Brain microvascular endothelial cell (primary cell): ENCODE measurements around the gene TLE3.

Experiments
- DNase-seq: peaks from one replicate; pipeline ENCODE4 v3.0.0-alpha.2; 2020
- H3K27ac ChIP-seq: fragments of 250-450 bp; sonication (Bioruptor Pico); 2 replicates; pipeline ENCODE4 v1.5.1; 2020; ENCODE audit warnings: mild to moderate bottlenecking, moderate library complexity
- H3K27me3 ChIP-seq: fragments of 250-450 bp; sonication (Bioruptor Pico); replicated peaks from 2 replicates; pipeline ENCODE4 v1.5.1; 2020; ENCODE audit warnings: mild to moderate bottlenecking
- H3K36me3 ChIP-seq: fragments of 250-450 bp; sonication (Bioruptor Pico); replicated peaks from 2 replicates; pipeline ENCODE4 v1.5.1; 2020; ENCODE audit warnings: mild to moderate bottlenecking
- H3K4me3 ChIP-seq: 2 replicates; pipeline ENCODE4 v1.5.1; 2011; ENCODE audit warnings: low read depth, mild to moderate bottlenecking, control low read depth, low read length, moderate library complexity
- CTCF ChIP-seq: IDR thresholded peaks from 2 replicates; pipeline ENCODE4 v1.5.1; 2011; ENCODE audit warnings: low read depth, mild to moderate bottlenecking, moderate library complexity, low read length, control low read depth, inconsistent platforms; ENCODE audit errors: missing control alignments
- in situ Hi-C: cut with HindIII; loops from 2 replicates; pipeline ENCODE4 v1.10.0; 2017; ENCODE audit warnings: low sequenced_read_pairs, low pct_ligation_motif_present

Gene TLE3

DNA sequence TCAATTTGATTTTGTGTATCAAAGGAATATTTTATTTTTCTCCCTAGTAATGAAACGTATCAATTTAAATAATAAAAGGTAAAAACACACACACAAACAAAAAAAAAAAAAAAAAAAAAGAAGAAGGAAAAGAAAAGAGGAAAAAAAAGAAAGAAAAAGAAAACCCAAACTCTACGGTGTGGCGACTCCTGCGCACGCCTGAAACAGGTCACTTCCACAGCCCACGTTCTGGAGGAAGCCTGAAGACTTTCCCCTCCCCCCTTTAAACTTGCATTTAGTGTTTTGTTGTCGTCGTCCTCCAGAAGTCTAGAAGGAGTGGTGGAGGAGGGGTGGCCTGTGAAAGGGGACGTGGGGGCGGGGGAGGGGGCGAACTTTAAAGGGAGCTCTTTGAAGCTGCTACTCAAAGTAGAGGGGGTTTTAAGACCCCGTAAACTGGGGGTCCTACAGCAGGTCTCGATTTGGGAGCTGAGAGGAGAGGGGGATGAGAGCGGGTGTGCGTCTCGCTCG lies 2.3 kb upstream of the TLE3 start:
- Histone ChIP-seq H3K4me3 (peak overlapping the region; percentile 41), H3K27ac (no peak overlapping the region), H3K27me3 (no peaks in the 10 kb centered on the region), H3K36me3 (no peaks in the 10 kb centered on the region)
- no peak for TF ChIP-seq CTCF
- DNase-seq, result no peak
- in situ Hi-C loops, result no loop called here

DNA sequence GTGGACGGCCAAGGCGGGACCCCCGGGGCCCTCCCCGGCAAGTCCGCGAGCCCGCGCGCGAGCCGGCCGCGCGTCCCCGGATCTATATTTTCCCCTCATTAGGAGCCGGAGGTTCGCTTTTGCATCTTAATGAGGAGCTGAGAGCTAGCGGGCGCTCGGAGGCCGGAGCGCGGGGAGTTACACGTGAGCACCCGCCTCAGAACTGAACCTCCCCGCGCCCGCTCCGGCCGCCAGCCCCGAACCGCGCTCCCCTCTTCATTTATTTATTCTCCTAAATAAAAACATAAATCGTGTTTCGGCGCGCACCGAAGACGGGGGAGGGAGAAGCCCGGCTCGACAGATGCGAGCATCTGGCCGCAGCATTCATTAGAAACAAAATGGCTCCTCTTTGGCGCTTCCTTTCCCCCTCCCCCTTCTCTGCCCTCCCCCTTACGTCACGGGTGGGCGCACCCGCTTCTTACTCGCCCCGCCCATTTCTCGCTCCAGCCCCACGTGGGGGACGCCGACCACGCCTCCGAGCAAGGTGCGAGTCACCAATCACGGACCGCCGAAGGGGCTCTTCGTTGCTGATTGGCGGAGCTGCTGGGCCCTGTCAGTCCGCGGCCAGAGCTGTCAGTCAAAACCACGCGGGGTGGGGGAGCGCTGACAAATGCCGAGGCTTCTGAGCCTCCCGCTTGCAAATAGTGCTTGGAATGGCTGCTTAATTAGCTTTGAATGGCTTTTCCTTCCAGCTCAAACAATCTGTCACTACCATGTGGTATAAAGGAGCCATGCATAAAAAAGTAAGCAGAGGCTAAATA lies 1.6 kb upstream of the TLE3 start:
- DNase-seq, result peak; percentile 99
- Histone ChIP-seq H3K27me3 (no peaks in the 10 kb centered on the region), H3K27ac (peak overlapping the region; percentile 79), H3K4me3 (peak overlapping the region; percentile 55), H3K36me3 (no peaks in the 10 kb centered on the region)
- in situ Hi-C loops, result no loop called here
- TF ChIP-seq CTCF, result no peak

DNA sequence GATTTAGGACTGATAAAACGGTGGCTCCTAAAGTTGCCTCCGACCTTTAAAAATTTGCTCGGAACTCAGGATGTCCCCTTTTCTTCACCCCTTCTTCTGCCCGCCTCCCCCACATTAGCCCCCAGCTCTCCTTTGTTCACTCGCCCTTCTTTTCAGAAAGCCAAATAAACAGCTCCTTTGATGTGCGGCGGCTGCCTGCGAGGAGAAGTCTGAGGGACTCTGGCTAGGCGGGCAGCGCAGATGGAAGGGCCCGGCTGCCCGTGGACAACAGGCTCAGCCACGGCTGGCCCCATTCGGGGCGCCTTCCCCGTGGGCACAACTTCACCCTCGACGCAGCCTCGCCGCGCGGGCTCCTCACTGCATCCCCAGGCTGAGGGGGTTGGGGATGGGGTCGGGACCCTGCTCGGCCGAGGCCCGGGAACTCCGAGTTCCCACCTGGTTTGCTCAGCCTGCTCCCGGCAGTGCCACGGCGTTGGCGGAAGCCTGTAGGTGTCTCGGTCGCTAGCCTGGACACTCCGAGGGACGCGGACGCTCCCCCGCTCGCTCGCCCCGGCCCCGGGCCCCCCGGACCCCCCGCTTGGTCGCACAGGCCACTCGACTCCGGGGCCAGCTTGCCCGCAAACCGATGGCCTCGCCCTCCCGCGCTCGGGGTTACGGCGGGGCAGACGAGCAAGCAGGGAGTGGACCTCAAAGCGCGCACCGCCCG lies 897 bp upstream of the TLE3 start:
- H3K27ac ChIP-seq, result peak overlapping the region; percentile 79
- in situ Hi-C loops, result no loop called here
- H3K4me3 ChIP-seq, result peak overlapping the region; percentile 55
- TF ChIP-seq CTCF, result no peak
- no peaks in the 10 kb centered on the region for H3K27me3 ChIP-seq
- DNase-seq, result no peak
- H3K36me3 ChIP-seq, result peaks cover 2% of the 10 kb centered on the region

GRCh38 chr15:70098153-70098460 lies 390 bp upstream of the TLE3 start:
- TF ChIP-seq CTCF, result no peak
- in situ Hi-C loops, result no loop called here
- no peaks in the 10 kb centered on the region for H3K27me3 ChIP-seq
- H3K27ac ChIP-seq, result peak overlapping the region; percentile 79
- no peak for DNase-seq
- peak overlapping the region; percentile 55 for H3K4me3 ChIP-seq
- peaks cover 7% of the 10 kb centered on the region for H3K36me3 ChIP-seq

DNA sequence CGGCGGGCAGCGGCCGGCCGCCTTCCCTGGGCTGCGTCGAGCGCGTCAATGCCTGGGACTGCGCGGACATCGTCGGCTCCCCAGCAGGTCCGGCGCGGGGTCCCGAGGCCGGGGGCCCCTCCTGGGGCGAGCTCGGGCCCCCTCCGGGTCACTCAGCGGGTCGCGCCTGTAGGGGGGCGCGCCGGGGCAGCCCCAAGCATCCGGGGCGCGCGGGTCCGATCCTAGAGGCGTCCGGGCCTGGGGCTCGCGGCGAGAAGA lies 725 bp downstream of the TLE3 start:
- Histone ChIP-seq H3K4me3 (peak overlapping the region; percentile 83), H3K27me3 (no peaks in the 10 kb centered on the region), H3K36me3 (peaks cover 13% of the 10 kb centered on the region), H3K27ac (peak overlapping the region; percentile 61)
- TF ChIP-seq CTCF, result no peak
- DNase-seq, result no peak
- in situ Hi-C loops, result no loop called here
